ENCODE data around the gene CD82. TPM values are rescaled to one million over a fixed set of nuclear protein-coding genes. Genes with fewer than 3 reads are reported as not detected.

Gene CD82
- total RNA-seq, 1 experiment from 2014 or later, result 4.5 TPM

GRCh38 chr11:44622721-44623258 is 57.3 kb downstream of the CD82 start:
- no peaks in the 10 kb centered on the region for H3K4me1 ChIP-seq (ENCODE audit: insufficient read depth, low read length)
- H4K20me1 ChIP-seq (ENCODE audit: control insufficient read depth, insufficient read depth, insufficient read length), result no peaks in the 10 kb centered on the region
- H3K9me3 ChIP-seq (ENCODE audit: control insufficient read depth, low read depth, low read length), result no peaks in the 10 kb centered on the region
- WGBS (ENCODE audit: extremely low coverage, insufficient read length, low lambda C conversion rate), result no CpG with 5 or more reads among the region's 11 CpGs
- H3K9ac ChIP-seq (ENCODE audit: extremely low read depth, insufficient read length, low read length), result no peak overlapping the region
- no peak overlapping the region for H2BK15ac ChIP-seq (ENCODE audit: low read depth, low read length)
- H3K4ac ChIP-seq (ENCODE audit: low read depth, low read length), result no peak overlapping the region
- H3K18ac ChIP-seq (ENCODE audit: insufficient read length, low read depth, low read length), result no peak overlapping the region
- peaks cover 13 to 26% of the 10 kb centered on the region in 2 experiments for H3K4me1 Mint-ChIP-seq
- no peaks in the 10 kb centered on the region; the same call in 1 of the 2 replicates for H3K79me2 ChIP-seq (ENCODE audit: insufficient read depth, low read length)
- DNase-seq, result peak; percentile 14
- no peak for TF ChIP-seq CTCF (conservative IDR thresholded peaks at IDR 0.05)
- peaks cover 0 to 2% (median 0%) of the 10 kb centered on the region in 3 experiments; a peak in 1 of 7 replicates for H3K36me3 Mint-ChIP-seq (ENCODE audit: insufficient read depth in 1 of 3, low read depth in 3 of 3)
- peaks cover 0 to 3% of the 10 kb centered on the region in 2 experiments; a peak in 2 of 5 replicates for H3K9me3 Mint-ChIP-seq
- H3K14ac ChIP-seq (ENCODE audit: insufficient read depth, low read length), result no peak overlapping the region
- H3K4me2 ChIP-seq (ENCODE audit: insufficient read depth, insufficient read length, low read length), result no peak overlapping the region
- H3K27me3 Mint-ChIP-seq (ENCODE audit: low read depth), result peaks cover 28% of the 10 kb centered on the region
- no peak overlapping the region for H3K27ac ChIP-seq (ENCODE audit: insufficient read length, low read depth, low read length)
- no peak overlapping the region for H3K4me3 Mint-ChIP-seq
- H2BK12ac ChIP-seq (ENCODE audit: insufficient read length, low read depth, low read length), result no peak overlapping the region
- no peak overlapping the region for H3K27ac Mint-ChIP-seq
- H3K56ac ChIP-seq (ENCODE audit: insufficient read length, low read depth, low read length), result no peak overlapping the region
- no peak overlapping the region for H2AK5ac ChIP-seq (ENCODE audit: insufficient read length, low read length)
- H2BK5ac ChIP-seq (ENCODE audit: insufficient read length, low read length), result no peak overlapping the region
- H3T11ph ChIP-seq (ENCODE audit: low read length), result no peak overlapping the region
- no peak overlapping the region for H2AFZ ChIP-seq (ENCODE audit: low read length)
- no peak overlapping the region for H4K8ac ChIP-seq (replicated peaks; ENCODE audit: insufficient read length, low read depth, low read length)
- no peak overlapping the region for H3K23ac ChIP-seq (ENCODE audit: insufficient read length, low read depth, low read length)
- H2BK20ac ChIP-seq (ENCODE audit: low read depth, low read length, poor library complexity, severe bottlenecking), result no peak overlapping the region
- H2BK120ac ChIP-seq (ENCODE audit: low read depth, low read length, poor library complexity, severe bottlenecking), result no peak overlapping the region
- H3K23me2 ChIP-seq (ENCODE audit: insufficient read length, low read depth, low read length, poor library complexity, severe bottlenecking), result no peaks in the 10 kb centered on the region
- no peaks in the 10 kb centered on the region for H3K27me3 ChIP-seq (ENCODE audit: insufficient read depth, low read length)
- H3K79me1 ChIP-seq (ENCODE audit: insufficient read depth, low read depth, low read length, poor library complexity, severe bottlenecking), result no peaks in the 10 kb centered on the region
- no peak overlapping the region for H4K5ac ChIP-seq (ENCODE audit: insufficient read length, low read depth, low read length)
- H4K91ac ChIP-seq (ENCODE audit: insufficient read length, low read depth, low read length), result no peak overlapping the region
